Fibroblast of skin of right biceps (primary cell): Measurements from ENCODE around the gene PPP1R18.
"Not testable (repeated sequence)": the region's sequence is repeated elsewhere in the genome, so short reads cannot be mapped to it uniquely, and the experiment has no call there.

Source experiments
- DNase-seq: peaks from one replicate; pipeline ENCODE4 v3.0.0-alpha.2; 2013

Gene PPP1R18

DNA sequence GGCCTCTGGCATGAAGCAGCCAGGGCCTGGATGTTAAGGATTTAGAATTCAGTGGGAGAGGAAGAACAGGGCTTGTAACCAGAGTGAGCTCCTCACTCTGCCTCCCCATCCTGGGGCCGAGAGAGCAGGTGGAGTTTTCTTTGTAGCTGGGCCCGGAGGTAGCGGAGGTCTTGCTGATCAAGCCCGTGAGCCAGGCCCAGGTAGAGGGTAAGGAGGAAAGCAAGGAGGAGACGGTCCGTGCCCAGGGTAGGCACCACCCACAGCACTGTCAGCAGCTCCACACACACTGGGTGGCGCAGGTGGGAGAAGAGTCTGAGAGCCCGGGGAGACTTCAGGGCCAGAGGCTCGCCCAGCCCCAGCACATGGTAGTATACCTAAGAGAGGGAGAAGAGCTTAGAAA is 2.1 kb upstream of the PPP1R18 start:
- no peak for DNase-seq

DNA sequence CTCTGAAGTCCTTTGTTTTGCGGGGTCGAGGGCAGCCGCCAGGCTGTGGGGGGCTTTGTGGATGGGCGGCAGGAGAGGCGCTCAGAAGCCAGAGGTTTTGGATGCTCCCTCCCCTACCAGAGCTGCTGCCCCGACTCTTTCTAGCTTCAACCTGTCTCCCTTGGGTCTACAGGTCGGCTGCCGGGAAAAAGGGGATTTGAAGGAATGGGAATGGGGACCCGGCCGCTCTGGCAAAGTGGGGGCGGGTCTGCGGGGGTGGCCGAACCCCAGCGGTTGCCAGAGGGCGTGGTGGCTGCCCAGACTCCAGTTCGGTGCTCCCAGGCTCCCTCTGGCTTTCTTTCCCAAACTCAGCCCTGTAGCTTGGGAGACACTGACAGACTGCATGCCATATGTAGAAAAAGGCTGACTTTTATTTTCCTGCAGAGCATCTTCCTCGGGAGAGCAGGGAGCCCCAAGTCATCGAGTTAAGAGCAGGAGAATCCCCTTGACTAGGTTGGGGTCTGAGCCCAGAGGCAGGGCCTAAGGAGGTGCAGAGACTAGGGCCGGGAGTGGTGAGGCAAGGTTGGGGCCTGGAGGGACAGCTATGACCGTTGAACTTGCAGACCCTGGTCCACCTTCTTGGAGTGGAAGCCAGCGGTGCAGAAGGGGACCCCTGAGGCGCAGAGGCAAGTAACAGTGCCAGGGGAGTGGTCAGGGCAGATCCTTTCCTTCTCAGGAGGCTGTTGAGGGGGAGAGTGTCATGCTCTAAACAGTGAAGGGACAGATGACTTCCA is 1.4 kb upstream of the PPP1R18 start:
- peak; percentile 52 for DNase-seq

DNA sequence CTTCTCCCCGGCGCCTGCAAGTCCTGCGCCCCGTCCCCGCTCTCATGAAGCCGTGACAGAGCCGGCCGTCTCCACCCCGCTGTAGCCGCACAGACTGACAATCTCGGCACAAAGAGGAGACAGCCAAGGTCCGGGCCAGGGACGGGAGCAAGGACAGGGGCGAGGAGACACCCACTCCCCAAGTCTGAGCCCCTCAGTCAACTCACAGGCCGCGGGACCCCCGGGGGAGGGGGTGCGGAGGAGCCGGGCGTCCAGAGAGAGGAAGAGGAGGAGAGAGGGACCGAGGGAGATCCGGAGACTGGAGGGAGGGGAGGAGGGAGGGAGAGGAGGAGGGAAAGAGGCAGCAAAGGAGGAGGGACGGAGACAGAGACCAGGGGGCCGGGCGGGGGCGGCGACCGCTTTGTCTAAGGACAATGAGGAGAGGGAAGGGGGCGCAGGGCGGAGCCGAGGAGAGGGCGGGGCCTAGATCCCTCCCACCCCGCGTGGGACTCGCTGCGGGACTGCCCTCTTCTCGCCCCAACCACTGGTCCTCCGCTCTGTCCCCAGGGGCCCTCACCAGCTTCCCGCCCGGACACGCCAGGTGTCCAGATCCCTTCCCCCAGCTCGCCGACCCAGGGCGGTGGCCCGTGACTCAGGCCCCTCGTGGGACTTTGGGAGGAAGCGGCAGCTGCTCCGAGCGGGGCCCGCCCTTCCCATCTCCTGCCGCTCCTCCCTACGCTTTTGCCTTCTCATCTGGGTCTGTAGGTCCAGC is 638 bp upstream of the PPP1R18 start:
- DNase-seq = peak; percentile 98

DNA sequence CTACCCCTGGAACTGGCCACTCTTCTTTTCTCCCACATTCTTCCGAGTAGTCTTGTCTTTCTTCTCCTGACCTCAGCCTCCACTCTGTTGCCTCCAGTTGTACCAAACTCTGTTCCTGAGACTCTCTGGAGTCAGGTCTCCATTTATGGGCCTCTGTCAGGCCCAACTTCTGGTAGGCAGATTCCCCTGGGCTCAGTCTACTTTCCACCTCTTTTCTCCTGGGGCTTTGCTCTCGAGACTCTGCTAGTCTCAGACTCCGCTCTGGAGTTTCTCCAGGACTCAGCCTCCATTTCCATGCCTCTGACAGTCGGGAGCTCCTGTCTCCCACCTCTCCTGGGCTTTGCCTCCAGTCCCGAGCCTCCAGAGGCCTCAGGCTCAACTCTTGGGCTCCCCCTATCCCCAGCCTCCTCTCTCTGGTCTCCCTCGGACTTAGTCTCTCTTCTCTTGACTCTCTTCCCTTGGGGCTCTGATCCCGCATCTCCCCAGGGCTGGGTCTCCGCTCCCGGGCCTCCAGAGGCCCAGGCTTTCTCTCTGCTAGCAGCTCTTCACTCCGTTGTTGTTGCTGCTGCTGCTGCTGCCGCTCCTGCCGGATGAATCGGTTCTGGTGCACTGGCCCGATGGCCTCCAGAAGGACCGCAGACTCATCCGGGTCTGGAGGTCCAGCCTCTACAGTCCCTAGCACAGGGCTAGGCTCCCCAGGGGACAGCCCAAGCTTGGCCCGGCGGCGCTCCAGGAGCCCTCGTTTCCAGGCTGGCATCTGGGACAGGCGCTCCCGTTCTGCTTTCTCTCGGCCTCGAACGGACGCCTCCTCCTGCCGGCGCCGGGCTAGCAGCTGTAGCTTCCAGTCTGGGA is 1.1 kb downstream of the PPP1R18 start:
- peak; percentile 43 for DNase-seq

DNA sequence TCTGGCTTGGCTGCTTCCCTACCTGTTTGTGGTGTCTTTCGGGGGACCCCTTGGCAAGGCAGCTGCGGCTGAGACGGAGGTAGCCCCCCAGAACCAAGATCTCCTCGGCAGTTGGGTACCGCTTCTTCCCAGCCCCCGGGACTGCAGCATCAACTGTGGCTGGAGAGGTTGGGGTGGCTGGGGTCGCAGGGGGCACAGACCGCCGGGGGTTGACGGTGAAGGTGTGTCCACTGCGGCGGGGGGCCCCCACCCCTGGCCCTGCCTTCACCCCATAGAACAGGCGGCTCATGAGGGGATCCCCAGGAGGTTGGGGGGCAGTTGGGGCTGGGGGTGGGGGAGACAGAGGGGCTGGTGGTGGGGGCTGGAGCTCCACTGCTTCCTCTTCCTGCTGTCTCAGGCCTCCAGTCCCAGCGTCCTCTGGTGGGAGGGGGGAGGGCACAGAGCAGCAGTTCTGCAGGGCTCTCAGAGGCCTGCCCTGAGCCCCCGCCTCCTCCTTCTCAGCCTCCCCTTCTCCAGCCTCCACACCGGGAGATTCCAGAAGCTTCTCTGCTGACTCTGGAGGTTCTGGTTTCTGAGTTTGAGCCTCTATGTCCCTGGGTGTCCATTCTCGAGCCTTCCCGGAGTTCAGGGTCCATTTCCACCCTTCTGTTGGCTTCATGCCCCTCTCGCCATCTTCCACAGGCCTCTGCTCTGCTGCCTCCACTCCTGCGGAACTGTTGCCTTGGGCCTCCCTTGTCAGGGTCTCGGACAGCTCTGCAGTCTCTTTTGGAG is 1.9 kb downstream of the PPP1R18 start:
- DNase-seq = peak; percentile 58

DNA sequence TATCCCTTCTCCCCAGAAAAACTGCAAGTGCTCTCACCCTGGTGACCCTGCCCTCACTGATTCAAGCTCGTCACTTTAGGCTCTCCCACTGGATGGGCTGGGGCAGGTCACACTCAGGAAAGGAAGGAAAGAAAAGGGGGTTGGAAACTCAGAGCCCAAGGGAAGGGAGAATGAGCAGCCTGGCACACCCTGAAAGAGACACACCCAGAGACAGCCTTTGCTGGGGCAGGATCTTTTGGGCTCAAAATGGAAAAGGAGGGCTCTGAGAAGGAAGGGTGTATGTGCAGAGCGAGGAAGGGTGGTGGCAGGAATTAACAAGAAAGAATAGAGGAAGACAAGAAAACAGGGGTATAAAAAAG is 2.5 kb downstream of the PPP1R18 start:
- DNase-seq = no peak

DNA sequence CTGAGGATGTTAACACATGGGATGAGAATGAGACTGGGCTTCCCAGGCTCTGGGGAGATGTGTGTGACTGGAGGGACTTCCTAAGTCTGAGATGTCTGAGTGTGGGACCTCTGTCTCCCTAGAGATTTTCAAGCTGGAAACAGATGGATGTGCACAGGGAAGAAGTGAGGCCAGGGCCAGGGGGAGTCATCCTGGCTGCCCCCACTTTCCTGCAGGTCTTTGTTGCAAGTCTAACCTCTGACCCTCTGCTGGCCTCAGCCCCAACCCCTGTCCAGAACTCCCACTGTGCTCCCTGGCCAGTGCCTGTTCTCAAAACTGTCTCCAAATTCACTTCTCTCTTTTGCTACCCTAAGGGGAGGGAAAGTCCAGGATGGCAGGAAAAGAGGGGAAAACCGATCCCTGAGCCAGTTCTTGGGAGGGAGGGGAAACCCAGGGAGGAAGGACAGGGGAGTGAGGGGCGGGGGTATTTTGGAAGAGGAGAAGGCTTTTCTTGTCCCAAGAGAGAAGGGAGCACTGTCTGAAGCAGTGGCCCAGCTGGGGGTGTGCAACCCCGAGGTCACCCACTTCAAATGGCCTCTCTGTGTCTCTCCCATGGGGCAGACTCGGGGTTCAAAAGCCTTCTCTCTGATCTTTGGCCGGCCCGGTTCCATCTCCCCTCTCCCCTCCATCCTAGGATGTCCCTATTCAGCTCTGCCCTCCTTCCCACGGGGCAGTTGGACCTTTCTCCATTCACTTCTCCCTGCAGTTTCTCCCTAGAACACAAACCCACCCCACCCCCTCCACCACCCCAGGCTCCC is 3.1 kb downstream of the PPP1R18 start:
- DNase-seq = no peak

DNA sequence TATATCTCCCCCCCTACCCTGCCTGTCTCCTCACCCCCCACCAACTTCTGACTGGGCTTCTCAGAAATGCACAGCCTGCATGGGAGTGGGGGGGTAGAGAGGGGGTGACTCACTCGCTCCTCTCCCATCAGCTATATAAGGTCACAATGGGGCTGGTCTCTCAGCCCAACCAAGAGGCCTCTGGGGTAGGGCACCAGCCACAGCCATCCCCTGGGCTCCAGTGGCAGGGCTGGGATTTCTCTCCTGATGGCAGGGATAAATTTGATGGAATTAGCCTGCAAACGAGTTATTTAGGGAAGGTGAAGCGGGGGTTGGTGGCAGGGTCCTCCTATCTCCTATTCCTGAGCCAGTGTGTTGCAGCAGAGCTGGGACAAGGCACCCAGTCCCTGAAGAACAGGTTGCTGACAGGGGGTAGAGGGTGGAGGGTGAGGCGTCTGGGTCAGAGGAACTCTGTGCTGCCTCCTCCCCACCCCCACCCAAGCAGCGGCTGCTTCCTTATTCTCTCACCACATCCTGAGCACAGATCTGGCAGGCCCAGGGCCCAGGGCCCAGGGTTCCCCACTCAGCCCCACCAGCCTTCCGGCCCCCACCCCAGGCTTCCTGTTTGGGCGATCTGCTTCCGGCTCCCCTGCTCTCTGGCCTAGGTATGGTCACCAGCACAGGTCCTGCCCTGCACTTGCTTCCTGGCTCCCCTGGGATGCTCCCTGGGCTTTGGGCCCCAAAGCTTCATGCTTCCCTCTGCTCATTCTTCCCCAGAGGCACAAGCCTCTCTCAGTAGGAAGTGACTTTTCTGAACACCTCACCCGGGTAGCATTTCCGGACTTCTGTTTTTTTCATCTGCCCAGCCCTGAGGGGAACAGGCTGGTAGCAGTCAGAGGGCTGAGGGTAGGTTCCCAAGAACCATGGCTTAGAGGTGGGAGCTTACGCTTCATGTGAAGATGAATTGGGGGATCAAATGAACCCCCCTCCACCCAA is 4.0 kb downstream of the PPP1R18 start:
- peak; percentile 96 for DNase-seq

DNA sequence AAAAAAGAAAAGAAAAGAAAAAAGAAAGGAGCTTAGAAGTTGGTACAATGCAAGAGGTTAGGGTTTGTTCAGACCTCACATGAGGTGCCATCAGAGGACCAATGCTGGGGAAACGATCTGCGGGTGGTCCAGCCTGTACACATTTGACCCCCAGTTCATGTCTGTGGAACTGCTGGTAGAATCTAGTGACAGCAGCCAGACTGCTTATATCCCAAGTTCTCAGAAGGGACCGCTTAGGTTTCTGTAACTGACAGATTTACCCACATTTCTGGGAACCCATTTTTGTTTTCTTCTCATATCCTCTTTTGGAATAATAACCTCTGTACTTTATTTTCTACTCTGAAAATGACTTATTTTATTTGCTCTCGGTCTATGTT is 4.7 kb downstream of the PPP1R18 start:
- DNase-seq = no peak

DNA sequence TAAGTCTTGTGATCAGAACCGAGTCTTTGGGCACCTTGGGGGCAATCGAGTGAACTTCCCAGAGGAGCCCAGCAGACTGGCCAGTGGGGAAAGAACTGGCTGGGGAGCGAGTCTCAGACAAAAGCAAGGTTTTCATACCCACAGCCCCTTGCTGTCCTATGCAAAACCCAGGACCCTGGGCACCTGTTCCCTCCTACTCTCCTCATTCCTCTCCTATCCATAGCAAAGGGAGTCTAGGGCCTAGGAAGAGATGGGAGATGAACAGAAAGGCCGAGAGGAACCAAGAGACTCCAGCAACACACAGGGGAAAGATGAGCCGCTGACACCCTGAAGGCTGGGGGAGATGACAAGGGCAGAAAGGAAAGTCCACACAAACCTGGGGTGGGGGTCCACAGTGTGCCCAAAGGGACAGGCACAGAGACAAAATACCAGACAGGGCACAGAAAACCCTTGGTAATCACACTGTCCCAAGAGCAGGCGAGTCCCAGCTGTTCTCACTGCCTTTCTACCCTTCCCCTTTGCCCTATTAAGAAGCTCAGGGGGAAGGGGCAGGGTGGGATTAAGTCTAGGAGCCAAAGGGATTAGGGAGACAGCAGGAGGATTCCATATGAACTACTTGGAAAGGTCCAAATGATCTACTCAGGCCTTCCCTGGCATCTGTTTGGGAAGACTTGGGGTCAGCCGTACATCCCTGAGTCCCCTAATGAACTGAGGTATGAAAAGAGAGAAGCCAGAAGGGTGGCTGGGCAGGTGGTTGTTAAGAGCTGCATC is 6.5 kb downstream of the PPP1R18 start:
- DNase-seq = no peak

DNA sequence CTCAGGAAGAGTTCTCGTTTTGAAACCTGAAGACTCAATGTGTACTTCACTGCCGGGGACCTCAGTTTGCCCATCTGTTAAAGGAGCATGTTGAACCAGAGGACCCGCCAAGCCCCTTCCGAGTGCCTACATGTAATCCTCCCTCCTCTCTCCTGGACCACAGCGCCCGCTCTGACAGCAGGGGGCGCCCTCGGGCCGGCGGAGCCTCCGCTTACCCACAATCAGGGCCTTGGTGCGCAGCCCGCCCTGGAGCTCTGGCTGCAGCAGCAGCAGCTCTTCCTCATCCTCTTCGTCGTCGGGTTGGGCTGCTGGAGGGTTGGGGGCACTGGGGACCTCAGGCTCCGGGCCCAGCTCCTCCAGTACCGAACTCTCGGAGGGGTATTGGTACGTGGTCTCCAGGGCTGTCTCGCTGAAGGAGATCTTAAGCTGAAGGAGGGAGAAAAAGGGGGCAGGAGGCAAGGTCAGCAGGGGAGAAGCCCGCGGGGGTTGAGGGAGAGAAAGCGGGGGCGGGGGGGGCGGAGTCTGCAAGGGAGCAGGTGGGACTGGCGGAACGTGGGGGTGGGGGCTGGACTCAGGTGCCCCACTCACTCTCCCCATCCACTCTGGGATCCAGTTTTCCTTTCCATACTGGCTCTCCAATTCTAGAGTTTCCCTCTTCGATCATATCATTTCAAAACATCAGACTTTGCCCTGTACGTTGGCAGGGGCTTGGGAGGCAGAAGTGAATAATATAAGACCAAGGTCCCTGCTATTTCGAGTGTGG is 7.3 kb downstream of the PPP1R18 start:
- DNase-seq = peak; percentile 73

DNA sequence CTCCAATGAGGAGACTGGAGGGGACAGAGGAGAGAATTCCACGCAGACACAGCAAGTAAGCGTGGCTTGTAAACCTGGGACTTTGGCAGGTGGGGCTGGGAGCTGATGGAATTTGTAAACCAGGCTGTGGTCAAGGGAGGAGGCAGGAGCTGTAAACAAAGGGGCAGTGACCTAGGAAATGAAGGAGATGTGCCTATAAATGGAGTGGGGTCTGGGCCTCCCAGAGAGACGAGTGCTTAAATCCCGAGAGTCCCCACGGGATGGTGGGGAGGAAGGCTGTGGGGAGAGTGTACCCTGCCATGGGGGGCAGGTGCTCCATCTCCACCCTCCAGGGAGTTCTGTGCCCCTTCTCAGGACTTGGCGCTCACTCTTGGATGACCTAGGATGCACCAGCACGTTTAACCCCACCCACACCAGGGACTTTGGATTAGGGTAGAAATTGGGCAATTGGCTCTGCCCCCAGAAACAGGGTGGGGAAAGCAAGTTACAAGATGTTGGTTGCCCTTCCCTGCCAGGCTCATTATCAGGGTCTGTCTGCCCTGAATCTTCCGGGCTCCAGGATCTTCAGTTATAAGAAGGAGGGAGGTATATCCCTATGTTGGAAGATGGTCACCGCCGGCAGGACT is 9.7 kb downstream of the PPP1R18 start:
- no peak for DNase-seq

DNA sequence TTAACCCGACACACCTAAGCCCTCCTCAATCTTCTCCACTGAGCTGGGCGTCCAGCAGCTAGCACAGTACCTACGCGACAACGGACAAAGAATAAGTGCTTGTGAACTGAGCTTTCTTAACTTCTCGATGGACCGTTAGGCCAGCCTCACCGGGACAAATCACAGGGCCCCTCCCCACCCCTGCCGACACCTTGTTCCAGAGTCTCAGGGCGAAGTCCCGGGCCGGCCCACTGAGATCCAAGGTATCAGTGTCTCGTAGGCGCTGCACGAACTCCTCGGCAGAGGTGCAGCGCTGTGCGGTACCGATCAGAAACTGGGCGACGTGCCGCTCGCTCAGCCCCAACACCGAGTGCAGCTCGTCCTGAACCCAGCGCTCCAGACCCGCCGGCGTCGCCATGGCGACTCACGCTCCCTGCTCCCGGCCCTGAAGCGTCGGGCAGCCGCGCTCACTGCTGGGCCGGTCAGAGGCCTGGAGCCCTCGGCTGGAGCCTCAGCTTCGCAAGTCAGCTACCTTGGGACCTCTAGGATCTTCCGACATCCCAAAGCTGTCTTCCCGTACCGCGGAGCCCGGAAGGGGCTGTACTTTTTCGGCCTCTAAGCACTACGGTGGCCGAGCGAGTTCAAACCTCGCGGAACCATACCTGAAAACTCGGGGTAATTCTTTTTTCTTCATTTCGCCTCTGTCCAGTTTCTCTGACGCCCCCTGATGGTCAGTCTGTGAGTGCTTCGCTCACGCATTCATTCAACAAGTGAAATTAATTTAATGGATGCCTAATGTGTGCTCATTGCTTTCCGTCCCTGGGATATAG is 13.8 kb downstream of the PPP1R18 start, which contains the start of gene DHX16:
Gene DHX16, minus strand, starts transcription at position 562 of the 809 bp plus-strand sequence. Its CDS starts 165 bp downstream, at position 397.
- peak; percentile 99 for DNase-seq

DNA sequence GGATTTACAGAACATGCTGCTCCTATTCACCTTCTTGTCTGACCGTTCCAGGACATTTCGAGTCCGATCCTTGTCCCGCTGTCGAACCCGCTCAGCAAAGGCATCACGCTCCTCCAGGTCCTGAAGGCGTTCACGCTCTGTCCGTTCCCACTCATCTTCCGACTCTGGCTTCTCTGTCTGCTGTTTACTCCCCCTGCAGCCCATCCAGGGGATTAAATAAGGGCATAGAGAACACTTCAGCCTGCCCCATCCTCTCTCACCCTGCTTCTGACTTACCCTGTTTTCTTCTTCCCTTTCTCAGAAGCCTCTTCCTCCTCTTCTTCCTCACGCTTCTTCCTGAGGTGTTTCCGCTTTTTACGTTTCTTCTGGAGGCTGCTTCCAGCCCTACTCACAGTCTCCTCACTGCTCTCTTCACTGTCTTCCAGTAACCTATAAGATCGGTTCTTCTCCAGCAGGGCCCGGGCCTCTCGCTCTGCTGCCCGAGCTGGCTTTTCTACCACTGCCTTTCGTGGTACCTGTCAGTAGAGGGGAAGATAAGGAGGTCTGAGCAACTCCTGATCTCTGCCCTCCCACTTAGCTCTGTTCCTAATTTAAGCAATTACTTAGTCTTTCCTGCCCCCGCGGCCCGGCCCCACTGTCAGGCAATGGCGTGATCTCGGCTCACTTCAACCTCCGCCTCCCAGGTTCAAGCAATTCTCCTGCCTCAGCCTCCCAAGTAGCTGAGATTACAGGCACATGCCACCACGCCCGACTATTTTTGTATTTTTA is 15.5 kb downstream of the PPP1R18 start:
- no peak for DNase-seq

DNA sequence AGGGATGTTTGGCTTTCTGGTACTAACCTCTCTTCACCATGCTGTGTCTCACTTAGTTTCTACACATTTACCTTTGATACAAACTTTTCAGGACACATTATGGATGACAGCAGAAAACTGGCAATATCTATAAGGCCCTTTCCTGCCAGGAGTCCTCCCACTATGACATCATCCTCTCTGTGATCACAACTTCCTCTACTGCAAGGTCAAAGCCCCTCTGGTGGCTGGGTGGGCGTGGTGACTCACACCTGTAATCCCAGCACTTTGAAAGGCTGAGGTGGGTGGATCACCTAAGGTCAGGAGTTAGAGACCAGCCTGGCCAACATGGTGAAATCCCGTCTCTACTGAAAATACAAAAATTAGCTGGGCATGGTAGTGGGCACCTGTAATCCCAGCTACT is 20.1 kb downstream of the PPP1R18 start:
- DNase-seq = not testable (repeated sequence)

DNA sequence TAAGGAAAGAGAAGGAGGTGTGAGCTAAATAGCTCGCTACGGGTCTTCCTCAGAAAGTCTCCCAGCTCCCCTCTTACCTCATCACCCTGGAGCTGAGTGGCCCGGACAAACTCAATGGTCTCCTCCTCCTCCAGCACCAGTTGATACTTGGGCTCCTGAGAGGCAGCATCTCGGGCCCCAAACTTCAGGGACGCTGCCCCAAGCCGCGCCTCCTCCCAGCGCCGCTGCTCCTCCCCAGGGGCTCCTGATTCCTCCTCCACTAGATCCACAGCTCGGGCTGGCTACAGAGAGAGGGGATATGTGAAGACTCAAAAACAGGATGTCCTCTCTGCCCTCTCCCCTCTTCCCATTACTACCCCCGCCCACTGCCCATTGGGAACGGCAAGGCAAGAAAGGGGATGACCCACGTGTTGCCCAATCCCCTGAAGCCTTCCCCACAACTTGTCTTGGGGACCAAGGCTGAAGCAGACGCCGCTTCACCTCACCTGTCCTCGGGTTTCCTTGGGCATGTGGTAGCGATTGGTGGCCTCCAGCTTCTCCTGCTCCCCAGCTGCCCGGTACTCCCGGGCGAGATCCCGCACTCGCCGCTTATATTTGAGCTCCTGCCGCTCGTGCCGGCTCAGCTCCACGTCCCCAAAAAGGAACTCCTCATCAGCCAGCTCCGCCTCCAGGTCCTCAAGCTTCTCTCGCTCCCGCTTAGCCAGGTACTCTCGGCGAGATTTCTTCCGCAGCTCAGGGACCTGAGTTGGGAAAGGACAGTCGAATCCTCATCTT is 21.3 kb downstream of the PPP1R18 start:
- DNase-seq = no peak
